ENCODE measurements around the gene AP4S1.

The AP4S1 gene

GRCh38 chr14:31139301-31139847, 113.9 kb downstream of the AP4S1 start:
- no peak for DNase-seq

- DNase-seq = no peak
These were observed 117.1 kb downstream of the AP4S1 start for GRCh38 chr14:31142455-31143087.
